Sigmoid colon (tissue), 7 donors: ENCODE results near the gene OR2M3. TPM values are rescaled to one million over a fixed set of nuclear protein-coding genes. Genes with fewer than 3 reads are reported as not detected.

Experiments
- DNase-seq: peaks from one replicate; pipeline ENCODE4 v3.0.0-alpha.2; 2019
- H3K27ac ChIP-seq, 4 donors: fragments of 200-600 bp; sonication (generic); one replicate each; pipeline ENCODE4 v1.5.1; 2016 to 2019; ENCODE audit warnings: mild to moderate bottlenecking in 1 of 4
- H3K27me3 ChIP-seq, 3 donors: fragments of 200-600 bp; sonication (generic); one replicate each; pipeline ENCODE4 v1.5.1; 2019; ENCODE audit warnings: mild to moderate bottlenecking in 1 of 3
- H3K36me3 ChIP-seq, 4 donors: fragments of 200-600 bp; sonication (generic); one replicate each; pipeline ENCODE4 v1.5.1; 2016 to 2019
- H3K4me1 ChIP-seq, 4 donors: fragments of 200-600 bp; sonication (generic); one replicate each; pipeline ENCODE4 v1.5.1; 2017 to 2019
- H3K4me3 ChIP-seq, 4 donors: fragments of 200-600 bp; sonication (generic); one replicate each; pipeline ENCODE4 v1.5.1; 2017 to 2019; ENCODE audit warnings: mild to moderate bottlenecking in 2 of 4, moderate library complexity in 1 of 4
- H3K9me3 ChIP-seq, 4 donors: fragments of 200-600 bp in 3 of 4; sonication (generic) in 3 of 4; one replicate each; pipeline versions ENCODE4 v1.5.1 to v1.6.1; 2013 to 2019
- EP300 ChIP-seq, 4 donors: sonication (generic); formaldehyde crosslinking; IDR thresholded peaks; one replicate each; pipeline ENCODE4 v1.6.1; 2017; ENCODE audit warnings: antibody characterized with exemption in 4 of 4
- POLR2A ChIP-seq, 2 donors: fragments of 450-650 bp; IDR thresholded peaks; one replicate each; pipeline ENCODE4 v1.6.1; 2016; ENCODE audit warnings: antibody characterized with exemption in 2 of 2, mild to moderate bottlenecking in 2 of 2, moderate library complexity in 2 of 2
- POLR2AphosphoS5 ChIP-seq, 4 donors: sonication (generic); formaldehyde crosslinking; IDR thresholded peaks; one replicate each; pipeline ENCODE4 v1.6.1; 2017; ENCODE audit warnings: antibody characterized with exemption in 4 of 4
- WGBS, 2 donors: extraction: QIAGEN DNeasy Blood & Tissue Kit; methylation state at CpG; one replicate each; pipeline ENCODE4 v1.1.7; 2013; 5-methylcytosine and 5-hydroxymethylcytosine counted together
- intact Hi-C: fragments of 100-400 bp; cut with DNase I; formaldehyde crosslinking; loops from one replicate; pipeline ENCODE4 v1.15.1; 2023
- polyA plus RNA-seq, 3 donors: library from polyadenylated mRNA; stranded (reverse); fragments of 200-250 nt; gene quantifications; one replicate each; pipeline ENCODE4 v1.2.3, GENCODE V29; 2013
- total RNA-seq, 4 donors: library from RNA; depleted of rRNA; stranded (reverse); fragments of >200 nt; gene quantifications; one replicate each; pipeline ENCODE4 v1.1.0, GENCODE V29; 2016
- TF ChIP-seq, protein P1 (sequence below), 4 experiments: fragments of 450-650 bp in 3 of 4; fragments of 200-600 bp in 1 of 4; IDR thresholded peaks; one replicate each; pipeline ENCODE4 v1.5.1; 2016 to 2019; ENCODE audit warnings: antibody characterized with exemption in 4 of 4, mild to moderate bottlenecking in 3 of 4, moderate library complexity in 2 of 4
- donor health status: healthy with polysubstance abuse.
- donor health status: Bipolar disorder and iron deficiency.
- donor health status: healthy.

The OR2M3 gene
- total and polyA plus RNA-seq, 7 donors = not detected

GRCh38 chr1:248164031-248164430 lies 33.0 kb upstream of the OR2M3 start:
- no peaks in the 10 kb centered on the region for H3K36me3 ChIP-seq
- TF ChIP-seq EP300 (IDR thresholded peaks at IDR 0.05) (no peak), POLR2AphosphoS5 (IDR thresholded peaks at IDR 0.05) (no peak), POLR2A (IDR thresholded peaks at IDR 0.05) (no peak)
- TF ChIP-seq, protein P1, sequence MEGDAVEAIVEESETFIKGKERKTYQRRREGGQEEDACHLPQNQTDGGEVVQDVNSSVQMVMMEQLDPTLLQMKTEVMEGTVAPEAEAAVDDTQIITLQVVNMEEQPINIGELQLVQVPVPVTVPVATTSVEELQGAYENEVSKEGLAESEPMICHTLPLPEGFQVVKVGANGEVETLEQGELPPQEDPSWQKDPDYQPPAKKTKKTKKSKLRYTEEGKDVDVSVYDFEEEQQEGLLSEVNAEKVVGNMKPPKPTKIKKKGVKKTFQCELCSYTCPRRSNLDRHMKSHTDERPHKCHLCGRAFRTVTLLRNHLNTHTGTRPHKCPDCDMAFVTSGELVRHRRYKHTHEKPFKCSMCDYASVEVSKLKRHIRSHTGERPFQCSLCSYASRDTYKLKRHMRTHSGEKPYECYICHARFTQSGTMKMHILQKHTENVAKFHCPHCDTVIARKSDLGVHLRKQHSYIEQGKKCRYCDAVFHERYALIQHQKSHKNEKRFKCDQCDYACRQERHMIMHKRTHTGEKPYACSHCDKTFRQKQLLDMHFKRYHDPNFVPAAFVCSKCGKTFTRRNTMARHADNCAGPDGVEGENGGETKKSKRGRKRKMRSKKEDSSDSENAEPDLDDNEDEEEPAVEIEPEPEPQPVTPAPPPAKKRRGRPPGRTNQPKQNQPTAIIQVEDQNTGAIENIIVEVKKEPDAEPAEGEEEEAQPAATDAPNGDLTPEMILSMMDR (IDR thresholded peaks at IDR 0.05) = no peak
- no peak for DNase-seq
- 82 to 83% methylated on average over 12 of the region's 12 CpGs for WGBS, 2 donors
- H3K27ac ChIP-seq = no peak overlapping the region
- no peaks in the 10 kb centered on the region for H3K27me3 ChIP-seq
- H3K4me3 ChIP-seq = no peak overlapping the region
- intact Hi-C loops = no loop called here
- H3K9me3 ChIP-seq = no peaks in the 10 kb centered on the region
- H3K4me1 ChIP-seq = no peaks in the 10 kb centered on the region

DNA sequence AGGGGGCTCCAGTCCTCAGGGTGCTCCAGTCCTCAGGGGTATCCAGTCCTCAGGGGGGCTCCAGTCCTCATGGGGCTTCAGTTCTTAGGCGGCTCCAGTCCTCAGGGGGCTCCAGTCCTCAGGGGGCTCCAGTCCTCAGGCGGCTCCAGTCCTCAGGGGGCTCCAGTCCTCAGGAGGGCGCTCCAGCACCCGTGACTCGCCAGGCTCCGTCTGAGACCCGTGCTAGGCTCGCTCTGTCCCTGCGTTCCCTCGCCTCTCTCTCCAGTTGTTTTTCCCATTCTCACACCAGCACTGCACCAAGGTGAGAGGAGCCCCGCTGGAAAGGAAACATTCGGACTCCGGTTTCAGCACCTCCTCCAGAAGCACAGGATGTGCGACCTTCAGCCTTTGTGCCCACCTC lies 31.9 kb upstream of the OR2M3 start:
- Histone ChIP-seq H3K4me1 (no peaks in the 10 kb centered on the region), H3K36me3 (no peaks in the 10 kb centered on the region), H3K27me3 (no peaks in the 10 kb centered on the region), H3K4me3 (no peak overlapping the region), H3K9me3 (no peaks in the 10 kb centered on the region), H3K27ac (no peak overlapping the region)
- intact Hi-C loops = no loop called here
- DNase-seq = no peak
- whole genome bisulfite sequencing, 2 donors = 93 to 94% methylated on average over 14 of the region's 14 CpGs
- TF ChIP-seq EP300 (IDR thresholded peaks at IDR 0.05) = no peak
- TF ChIP-seq, protein P1 (IDR thresholded peaks at IDR 0.05) = no peak
- TF ChIP-seq POLR2AphosphoS5 (IDR thresholded peaks at IDR 0.05) = no peak
- TF ChIP-seq POLR2A (IDR thresholded peaks at IDR 0.05) = no peak

- Histone ChIP-seq H3K9me3 (no peaks in the 10 kb centered on the region), H3K27me3 (no peaks in the 10 kb centered on the region), H3K27ac (no peak within 1 kb of the TSS), H3K4me1 (no peaks in the 10 kb centered on the region), H3K4me3 (no peak within 1 kb of the TSS), H3K36me3 (no peaks in the 10 kb centered on the region)
- TF ChIP-seq POLR2AphosphoS5 (IDR thresholded peaks at IDR 0.05) = no peak
- TF ChIP-seq EP300 (IDR thresholded peaks at IDR 0.05) = no peak
- no peak for TF ChIP-seq POLR2A (IDR thresholded peaks at IDR 0.05)
- TF ChIP-seq, protein P1 (IDR thresholded peaks at IDR 0.05) = no peak
- intact Hi-C loops = no loop called here
- DNase-seq = no peak
These were observed 22.5 kb upstream of the OR2M3 start, which contains the start of gene OR2M2 for GRCh38 chr1:248174521-248174920. OR2M2 (plus strand) TSS chr1:248174821; CDS start chr1:248179986, 5,165 bp downstream.

DNA sequence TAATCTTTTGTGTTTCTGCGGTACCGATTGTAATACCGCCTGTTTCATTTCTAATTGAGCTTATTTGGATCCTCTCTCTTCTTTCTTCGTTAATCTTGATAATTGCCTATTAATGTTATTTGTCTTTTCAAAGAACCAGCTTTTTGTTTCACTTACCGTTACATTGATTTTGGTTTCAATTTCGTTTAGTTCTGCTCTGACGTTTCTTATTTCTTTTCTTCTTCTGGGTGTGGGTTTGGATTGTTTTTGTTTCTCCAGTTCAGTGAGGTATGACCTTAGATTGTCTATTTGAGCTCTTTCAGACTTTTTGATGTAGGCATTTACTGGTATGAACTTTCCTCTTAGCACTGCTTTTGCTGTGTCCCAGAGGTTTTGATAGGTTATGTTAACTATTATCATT lies 13.1 kb upstream of the OR2M3 start:
- 63 to 65% methylated on average over 7 of the region's 7 CpGs for WGBS, 2 donors
- intact Hi-C loops = no loop called here
- no peaks in the 10 kb centered on the region for H3K36me3 ChIP-seq
- DNase-seq = no peak
- no peak overlapping the region for H3K27ac ChIP-seq
- H3K9me3 ChIP-seq = peaks cover 0 to 4% (median 2%) of the 10 kb centered on the region in 4 donors
- no peaks in the 10 kb centered on the region for H3K27me3 ChIP-seq
- no peaks in the 10 kb centered on the region for H3K4me1 ChIP-seq
- no peak for TF ChIP-seq POLR2AphosphoS5 (IDR thresholded peaks at IDR 0.05)
- no peak for TF ChIP-seq POLR2A (IDR thresholded peaks at IDR 0.05)
- no peak for TF ChIP-seq EP300 (IDR thresholded peaks at IDR 0.05)
- TF ChIP-seq, protein P1 (IDR thresholded peaks at IDR 0.05) = no peak
- no peak overlapping the region for H3K4me3 ChIP-seq

DNA sequence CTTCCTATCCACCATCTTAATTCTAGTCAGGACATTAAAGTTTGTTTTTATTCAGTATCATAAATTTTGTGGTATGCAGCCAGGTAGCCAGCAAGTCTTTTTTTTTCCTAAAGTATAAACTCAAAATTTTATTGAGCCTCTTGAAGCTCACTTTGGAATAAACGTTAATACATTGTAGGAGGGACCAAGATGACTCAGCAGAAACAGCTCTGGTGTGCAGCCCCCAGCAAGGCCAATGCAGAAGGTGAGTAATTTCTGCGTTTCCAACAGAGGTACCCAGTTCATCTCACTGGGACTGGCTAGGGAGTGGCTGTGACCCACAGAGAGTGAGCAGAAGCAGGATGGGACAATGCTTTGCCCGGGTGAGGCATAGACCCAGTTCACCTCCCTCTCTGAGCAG lies 9.7 kb upstream of the OR2M3 start:
- H3K9me3 ChIP-seq = peaks cover 0 to 6% (median 2%) of the 10 kb centered on the region in 4 donors
- no peak for TF ChIP-seq EP300 (IDR thresholded peaks at IDR 0.05)
- no peak for TF ChIP-seq POLR2AphosphoS5 (IDR thresholded peaks at IDR 0.05)
- TF ChIP-seq, protein P1 (IDR thresholded peaks at IDR 0.05) = no peak
- no peak for TF ChIP-seq POLR2A (IDR thresholded peaks at IDR 0.05)
- no peaks in the 10 kb centered on the region for H3K27me3 ChIP-seq
- DNase-seq = no peak
- no peak overlapping the region for H3K27ac ChIP-seq
- intact Hi-C loops = no loop called here
- H3K36me3 ChIP-seq = no peaks in the 10 kb centered on the region
- 72 to 73% methylated on average over 3 of the region's 3 CpGs for WGBS, 2 donors
- no peak overlapping the region for H3K4me3 ChIP-seq
- no peaks in the 10 kb centered on the region for H3K4me1 ChIP-seq
